ENCODE measurements around the gene SKOR1.

SKOR1 gene

DNA sequence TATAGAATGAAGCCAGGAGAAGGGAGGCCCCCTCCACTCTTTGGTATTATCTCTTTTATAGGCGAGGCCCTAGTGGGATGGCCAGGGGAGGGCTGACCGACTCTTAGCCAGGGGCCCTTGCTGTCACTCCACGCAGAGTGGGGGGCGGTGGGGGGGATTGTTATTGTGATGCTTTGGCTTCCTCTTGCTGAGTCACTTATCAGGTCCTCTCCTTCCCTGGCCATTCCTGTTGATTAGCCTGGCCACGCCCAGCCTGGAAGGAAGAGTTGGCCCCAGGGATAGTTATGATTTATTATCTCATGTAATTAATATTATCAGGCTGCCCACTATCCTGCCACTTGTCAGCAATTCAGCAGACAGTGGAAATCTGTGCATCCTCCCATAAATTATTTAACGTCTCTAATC, 25.5 kb upstream of the SKOR1 start:
- TF ChIP-seq TAF1 (IDR thresholded peaks at IDR 0.05; ENCODE audit: borderline replicate concordance, insufficient read depth, low read length) (no peak), REST (IDR thresholded peaks at IDR 0.05; ENCODE audit: insufficient read depth in 1 of 2, low read depth in 2 of 2, low read length in 2 of 2) (no peak), FOXP2 (optimal IDR thresholded peaks at IDR 0.05; ENCODE audit: borderline replicate concordance, extremely low read depth, extremely low read length, insufficient read depth) (no peak), POLR2AphosphoS5 (IDR thresholded peaks at IDR 0.05; ENCODE audit: low read depth, low read length) (no peak), SIN3A (IDR thresholded peaks at IDR 0.05; ENCODE audit: borderline replicate concordance, insufficient read depth, low read length) (no peak)

- TF ChIP-seq REST (IDR thresholded peaks at IDR 0.05; ENCODE audit: insufficient read depth in 1 of 2, low read depth in 2 of 2, low read length in 2 of 2) (no peak), POLR2AphosphoS5 (IDR thresholded peaks at IDR 0.05; ENCODE audit: low read depth, low read length) (no peak), SIN3A (IDR thresholded peaks at IDR 0.05; ENCODE audit: borderline replicate concordance, insufficient read depth, low read length) (no peak), TAF1 (IDR thresholded peaks at IDR 0.05; ENCODE audit: borderline replicate concordance, insufficient read depth, low read length) (no peak), FOXP2 (optimal IDR thresholded peaks at IDR 0.05; ENCODE audit: borderline replicate concordance, extremely low read depth, extremely low read length, insufficient read depth) (no peak)
These were observed 24.2 kb upstream of the SKOR1 start for GRCh38 chr15:67801142-67801541.

DNA sequence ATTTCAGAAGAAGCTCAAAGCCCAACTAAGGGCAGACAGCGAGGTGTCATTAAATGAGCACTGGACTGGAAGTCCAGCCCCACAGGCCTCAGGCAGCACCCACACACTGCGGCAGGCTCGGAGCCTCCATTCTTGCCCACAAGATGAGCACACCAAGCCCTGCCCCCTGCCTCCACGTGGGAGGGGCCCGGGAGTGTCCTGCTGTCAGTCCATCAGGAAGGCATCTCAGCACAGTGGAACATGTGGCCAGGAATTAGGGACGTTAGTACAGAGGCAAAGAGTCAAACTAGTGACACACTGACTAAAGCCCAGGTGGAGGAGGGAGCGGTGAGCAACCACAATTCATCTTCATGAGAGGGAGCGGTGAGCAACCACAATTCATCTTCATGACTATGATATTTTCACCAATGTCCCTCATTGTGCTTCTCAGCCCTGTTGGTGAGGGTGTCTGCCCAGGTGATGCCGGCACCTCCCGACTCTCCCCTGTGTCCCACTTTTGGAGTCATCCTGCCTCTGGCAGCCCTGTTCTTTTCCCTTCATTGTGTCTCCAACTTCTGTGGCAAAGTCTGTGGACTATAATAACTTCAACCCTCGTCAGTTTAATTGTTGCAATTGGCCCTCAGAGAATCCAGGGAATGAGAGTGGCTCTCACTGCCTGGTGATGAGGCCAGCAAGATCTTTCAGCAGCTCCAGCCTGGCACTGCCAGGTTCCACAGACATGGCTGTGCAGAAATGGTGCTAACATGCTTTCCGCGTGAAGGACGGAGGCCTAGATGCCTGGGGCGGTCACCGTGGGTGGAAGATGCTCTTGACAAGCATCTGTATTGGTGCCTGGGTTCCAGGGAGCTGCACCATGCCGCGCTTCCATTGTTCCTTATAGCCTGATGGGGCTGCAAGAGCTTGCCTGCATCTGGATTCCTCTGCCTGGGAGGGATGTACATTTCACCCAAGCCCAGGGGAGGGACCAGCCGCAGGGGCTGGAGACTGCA, 23.1 kb upstream of the SKOR1 start:
- TF ChIP-seq TAF1 (IDR thresholded peaks at IDR 0.05; ENCODE audit: borderline replicate concordance, insufficient read depth, low read length) (no peak), REST (IDR thresholded peaks at IDR 0.05; ENCODE audit: insufficient read depth in 1 of 2, low read depth in 2 of 2, low read length in 2 of 2) (no peak), POLR2AphosphoS5 (IDR thresholded peaks at IDR 0.05; ENCODE audit: low read depth, low read length) (no peak), SIN3A (IDR thresholded peaks at IDR 0.05; ENCODE audit: borderline replicate concordance, insufficient read depth, low read length) (no peak), FOXP2 (optimal IDR thresholded peaks at IDR 0.05; ENCODE audit: borderline replicate concordance, extremely low read depth, extremely low read length, insufficient read depth) (no peak)

DNA sequence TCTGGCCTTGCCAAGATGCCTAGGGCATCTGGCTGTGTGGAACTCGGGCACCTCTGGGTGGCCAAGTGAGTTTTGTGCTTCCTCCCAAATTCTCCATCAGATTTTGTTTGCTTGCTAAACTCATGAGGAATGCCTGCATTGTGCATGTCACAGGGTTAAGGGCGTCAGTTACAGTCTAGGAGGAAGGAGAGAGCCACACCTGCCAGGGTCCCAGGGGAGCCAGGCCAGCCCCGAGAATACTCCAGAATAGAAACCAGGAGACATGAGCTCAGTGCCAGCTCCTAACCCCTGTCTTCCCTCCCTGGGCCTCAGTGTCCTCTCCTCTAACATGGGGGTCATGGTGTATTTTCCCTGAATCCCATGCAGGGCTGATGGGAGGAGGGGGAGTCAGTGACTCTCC, 22.0 kb upstream of the SKOR1 start:
- TF ChIP-seq TAF1 (IDR thresholded peaks at IDR 0.05; ENCODE audit: borderline replicate concordance, insufficient read depth, low read length) (no peak), REST (IDR thresholded peaks at IDR 0.05; ENCODE audit: insufficient read depth in 1 of 2, low read depth in 2 of 2, low read length in 2 of 2) (no peak), SIN3A (IDR thresholded peaks at IDR 0.05; ENCODE audit: borderline replicate concordance, insufficient read depth, low read length) (no peak), FOXP2 (optimal IDR thresholded peaks at IDR 0.05; ENCODE audit: borderline replicate concordance, extremely low read depth, extremely low read length, insufficient read depth) (no peak), POLR2AphosphoS5 (IDR thresholded peaks at IDR 0.05; ENCODE audit: low read depth, low read length) (no peak)

Measured in PFSK-1 (cell line).